Raji (cell line): ENCODE data around the gene SYNPO2.

Experiments used
- POLR2A ChIP-seq: IDR thresholded peaks from 2 replicates; pipeline ENCODE4 v1.6.1; 2011; ENCODE audit warnings: low read depth, low read length, control low read depth; ENCODE audit not compliant: insufficient read depth

The SYNPO2 gene

DNA sequence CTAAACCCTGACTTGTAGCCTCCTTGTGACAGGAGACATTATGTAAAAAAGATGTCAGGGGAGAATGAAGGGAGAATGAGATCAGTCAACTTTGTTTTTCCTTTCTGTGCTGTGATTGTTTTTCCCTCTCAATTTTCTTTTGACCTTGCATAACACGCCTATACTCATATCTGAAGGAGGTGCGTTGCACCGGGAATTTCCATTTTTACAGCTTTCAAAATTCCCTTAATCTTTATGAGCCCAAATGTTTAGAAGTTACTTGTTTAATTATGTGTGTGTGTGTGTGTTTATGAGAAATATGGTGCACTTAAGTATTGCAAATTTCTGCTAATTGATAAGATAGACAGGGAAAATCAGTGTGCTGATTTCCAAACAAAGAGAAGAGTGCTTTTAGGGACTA is 21.6 kb downstream of the SYNPO2 start:
- TF ChIP-seq POLR2A: no peak

DNA sequence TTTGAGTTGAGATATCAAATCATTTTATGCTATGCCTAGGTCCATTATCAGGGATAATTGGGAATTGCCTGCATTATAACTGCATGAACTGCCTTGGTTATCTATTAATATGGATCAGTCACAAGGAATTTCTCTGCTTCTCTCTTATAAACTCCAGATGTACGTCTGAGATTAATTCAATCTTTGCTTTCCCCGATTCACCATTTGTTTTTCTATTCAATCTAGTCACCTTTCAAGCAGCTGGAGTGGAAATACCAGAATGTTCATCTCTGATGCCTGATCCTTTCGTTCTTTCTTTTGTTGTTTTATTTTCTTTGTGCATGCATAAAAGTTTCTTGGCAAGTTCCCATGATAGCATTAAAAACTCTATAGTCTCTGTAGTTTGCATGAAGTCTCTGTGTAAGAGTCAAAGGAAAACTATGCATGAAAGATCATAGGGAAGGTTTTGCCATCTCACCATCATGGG is 22.6 kb downstream of the SYNPO2 start:
- no peak for TF ChIP-seq POLR2A

GRCh38 chr4:118915468-118915867 is 26.8 kb downstream of the SYNPO2 start:
- no peak for TF ChIP-seq POLR2A

- TF ChIP-seq POLR2A: no peak
Observed at GRCh38 chr4:118916691-118917289, 28.1 kb downstream of the SYNPO2 start.

DNA sequence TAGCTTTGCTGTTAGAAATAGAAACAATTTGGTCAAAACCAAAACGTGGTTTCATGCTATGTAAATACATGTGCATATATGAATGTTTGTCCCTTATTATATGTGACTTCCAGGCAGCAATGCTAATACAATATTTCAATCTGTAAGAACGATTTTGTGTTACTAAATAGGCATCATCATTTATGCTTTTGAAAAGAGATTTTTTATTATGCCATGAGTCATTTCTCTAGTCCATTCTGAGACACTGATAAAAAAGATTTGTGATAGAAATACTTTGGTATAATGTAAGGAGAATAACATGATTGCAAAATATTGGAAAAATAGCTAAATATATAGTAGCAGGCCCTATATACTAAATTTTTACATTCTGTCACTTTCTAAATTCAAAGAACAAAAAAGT is 28.9 kb downstream of the SYNPO2 start:
- TF ChIP-seq POLR2A: no peak

DNA sequence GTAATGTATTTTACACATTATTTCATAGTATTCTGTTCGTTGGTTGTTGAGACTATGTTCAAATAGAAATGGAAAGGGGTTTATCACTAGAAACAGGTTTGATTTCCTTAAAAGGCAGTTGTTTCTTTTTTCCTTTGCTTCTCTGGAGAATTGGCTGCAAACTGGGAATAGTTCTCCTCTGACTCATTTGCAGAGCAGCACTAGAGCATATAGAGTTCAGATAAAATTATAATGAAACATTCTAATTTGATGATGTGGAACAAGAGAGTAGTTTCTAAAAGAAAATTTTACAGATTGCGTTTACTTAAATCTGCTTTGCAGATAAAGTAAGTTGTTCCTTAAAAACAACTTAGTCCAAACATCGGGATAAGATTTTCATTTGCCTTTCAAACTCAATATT is 29.7 kb downstream of the SYNPO2 start:
- TF ChIP-seq POLR2A: no peak

DNA sequence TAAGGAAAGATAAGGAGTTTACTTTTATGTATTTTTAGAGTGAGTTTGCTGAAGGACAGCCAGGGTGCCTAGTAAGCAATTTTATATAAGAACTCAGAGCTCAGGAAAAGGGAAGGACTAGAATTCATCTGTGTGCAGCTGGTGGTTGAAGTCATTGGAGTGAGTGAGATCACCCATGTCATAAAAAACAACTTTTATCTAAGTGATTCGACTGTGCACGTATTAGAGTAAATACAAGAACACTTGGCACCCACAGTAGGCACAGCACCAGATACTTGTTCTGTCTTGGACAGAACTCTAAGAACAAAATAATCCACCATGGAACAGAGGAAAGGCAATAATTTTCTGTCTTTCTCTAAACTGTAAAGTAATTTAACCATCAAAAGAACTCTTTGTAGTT is 31.6 kb downstream of the SYNPO2 start:
- TF ChIP-seq POLR2A: no peak

- no peak for TF ChIP-seq POLR2A
Observed at GRCh38 chr4:118921786-118922185, 33.1 kb downstream of the SYNPO2 start.

DNA sequence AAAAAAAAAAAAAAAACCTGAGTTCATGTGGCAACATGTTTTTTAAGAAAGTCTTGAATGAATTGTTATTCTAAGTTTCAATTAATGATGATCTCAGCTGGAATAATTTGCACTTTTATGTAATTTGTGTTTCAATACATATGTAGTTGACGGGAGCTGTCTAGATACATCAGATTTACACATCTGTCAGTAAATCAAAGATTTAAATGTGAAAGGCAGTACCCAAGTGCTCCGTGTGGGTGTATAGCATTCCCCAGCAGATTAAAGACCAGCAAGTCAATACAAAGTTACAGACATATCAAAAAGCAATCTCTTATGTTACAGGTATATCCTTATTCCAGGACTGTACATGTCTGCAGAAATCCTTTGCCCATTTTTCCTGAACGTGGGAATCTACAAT is 35.2 kb downstream of the SYNPO2 start:
- no peak for TF ChIP-seq POLR2A

GRCh38 chr4:118927974-118928373 is 39.3 kb downstream of the SYNPO2 start:
- no peak for TF ChIP-seq POLR2A

DNA sequence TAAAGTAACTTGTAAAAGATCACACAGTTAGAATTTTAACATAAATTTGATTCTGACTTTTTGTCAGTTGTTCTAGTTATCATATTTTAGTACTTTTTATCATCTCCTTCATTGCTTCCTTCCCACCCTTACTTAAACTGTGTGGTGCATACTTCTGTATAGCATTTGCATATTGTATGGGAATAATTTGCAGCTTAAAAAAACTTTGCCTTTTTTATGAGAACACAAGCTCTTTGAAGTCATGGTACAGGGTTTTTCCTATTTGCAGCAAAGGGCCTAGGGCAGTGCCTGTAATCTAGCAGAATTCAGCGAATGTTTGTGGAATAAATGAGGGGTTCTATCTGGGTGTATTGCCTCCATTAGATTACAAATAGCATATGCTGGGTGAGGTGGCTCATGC is 41.6 kb downstream of the SYNPO2 start:
- TF ChIP-seq POLR2A: no peak

DNA sequence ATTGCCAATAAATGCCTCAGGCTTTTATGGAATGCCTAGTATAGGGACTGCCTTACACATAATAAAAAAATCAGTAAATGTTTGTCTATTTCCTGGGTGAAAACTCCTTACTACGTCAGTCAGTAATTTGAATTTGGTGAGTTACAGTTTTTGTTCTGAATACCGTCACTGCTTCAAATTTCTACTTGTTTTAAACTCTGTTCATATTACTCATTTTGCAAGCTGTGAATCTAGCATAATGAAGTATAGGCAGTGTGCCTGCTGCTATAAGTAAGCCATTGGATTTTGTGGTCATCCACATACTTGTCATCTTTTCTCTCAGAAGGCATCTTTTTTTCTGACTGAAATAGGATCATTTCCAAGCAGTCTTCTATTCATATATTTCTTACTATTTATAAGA is 43.1 kb downstream of the SYNPO2 start:
- no peak for TF ChIP-seq POLR2A

DNA sequence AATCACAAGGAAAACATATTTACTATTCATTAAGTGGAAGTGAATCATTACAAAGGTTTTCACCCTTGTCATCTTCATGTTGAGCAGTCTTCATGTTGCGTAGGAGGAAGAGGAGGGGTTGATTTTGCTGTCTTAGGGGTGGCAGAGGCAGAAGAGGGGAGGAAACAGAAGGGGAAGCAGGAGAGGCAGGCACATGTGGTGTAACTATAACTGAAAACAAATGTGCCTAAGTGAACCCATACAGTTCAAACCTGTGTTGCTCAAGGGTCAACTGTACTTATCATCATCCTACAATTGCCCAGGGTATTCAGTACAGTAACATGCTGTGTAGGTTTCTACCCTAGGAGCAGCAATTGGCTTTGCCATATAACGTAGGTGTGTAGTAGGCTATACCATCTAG is 47.2 kb downstream of the SYNPO2 start:
- TF ChIP-seq POLR2A: no peak

DNA sequence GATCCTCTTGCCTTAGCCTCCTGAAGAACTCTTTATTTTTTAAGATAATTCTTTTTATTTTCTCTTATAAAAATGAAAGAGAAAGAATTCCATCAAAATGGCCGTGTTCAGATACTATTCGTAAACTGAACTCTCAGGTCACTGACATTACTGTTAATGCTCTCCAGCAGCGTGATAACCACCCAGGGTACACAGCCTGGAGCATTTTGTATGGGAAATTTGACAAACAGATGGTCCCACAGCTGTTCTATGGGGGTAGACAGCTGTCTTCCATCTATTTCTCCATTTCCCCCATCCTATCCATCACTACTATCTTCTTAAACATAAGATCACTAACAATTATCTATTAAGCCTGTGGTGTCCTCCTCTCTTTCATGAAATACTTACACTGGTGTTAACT is 47.8 kb downstream of the SYNPO2 start:
- TF ChIP-seq POLR2A: no peak

GRCh38 chr4:118939169-118939783 is 50.6 kb downstream of the SYNPO2 start:
- TF ChIP-seq POLR2A: no peak

GRCh38 chr4:118941149-118941548 is 52.5 kb downstream of the SYNPO2 start:
- no peak for TF ChIP-seq POLR2A

- no peak for TF ChIP-seq POLR2A
Observed at GRCh38 chr4:118941799-118942198, 53.1 kb downstream of the SYNPO2 start.

DNA sequence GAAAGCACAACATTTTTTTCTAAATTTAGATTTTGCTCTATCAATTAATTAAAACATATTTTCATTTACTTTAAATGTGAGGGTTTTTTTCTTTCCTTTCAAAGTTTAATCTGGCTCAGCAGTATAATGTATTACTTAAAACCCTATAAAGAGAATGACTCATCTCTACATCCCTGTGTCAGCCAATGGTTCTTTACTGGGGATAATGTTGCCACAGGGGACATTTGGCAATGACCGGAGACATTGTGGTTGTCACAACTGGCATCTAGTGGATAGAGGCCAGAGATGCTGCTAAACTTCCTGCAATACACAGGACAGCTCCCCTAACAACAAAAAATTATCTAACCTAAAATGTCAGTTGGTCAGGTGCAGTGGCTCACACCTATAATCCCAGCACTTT is 53.8 kb downstream of the SYNPO2 start:
- no peak for TF ChIP-seq POLR2A

GRCh38 chr4:118947095-118947494 is 58.4 kb downstream of the SYNPO2 start:
- no peak for TF ChIP-seq POLR2A
